ENCODE data around the gene UBASH3A.
A peak's percentile ranks its signal among the peaks of the same experiment; 100 is the strongest.

UBASH3A gene

DNA sequence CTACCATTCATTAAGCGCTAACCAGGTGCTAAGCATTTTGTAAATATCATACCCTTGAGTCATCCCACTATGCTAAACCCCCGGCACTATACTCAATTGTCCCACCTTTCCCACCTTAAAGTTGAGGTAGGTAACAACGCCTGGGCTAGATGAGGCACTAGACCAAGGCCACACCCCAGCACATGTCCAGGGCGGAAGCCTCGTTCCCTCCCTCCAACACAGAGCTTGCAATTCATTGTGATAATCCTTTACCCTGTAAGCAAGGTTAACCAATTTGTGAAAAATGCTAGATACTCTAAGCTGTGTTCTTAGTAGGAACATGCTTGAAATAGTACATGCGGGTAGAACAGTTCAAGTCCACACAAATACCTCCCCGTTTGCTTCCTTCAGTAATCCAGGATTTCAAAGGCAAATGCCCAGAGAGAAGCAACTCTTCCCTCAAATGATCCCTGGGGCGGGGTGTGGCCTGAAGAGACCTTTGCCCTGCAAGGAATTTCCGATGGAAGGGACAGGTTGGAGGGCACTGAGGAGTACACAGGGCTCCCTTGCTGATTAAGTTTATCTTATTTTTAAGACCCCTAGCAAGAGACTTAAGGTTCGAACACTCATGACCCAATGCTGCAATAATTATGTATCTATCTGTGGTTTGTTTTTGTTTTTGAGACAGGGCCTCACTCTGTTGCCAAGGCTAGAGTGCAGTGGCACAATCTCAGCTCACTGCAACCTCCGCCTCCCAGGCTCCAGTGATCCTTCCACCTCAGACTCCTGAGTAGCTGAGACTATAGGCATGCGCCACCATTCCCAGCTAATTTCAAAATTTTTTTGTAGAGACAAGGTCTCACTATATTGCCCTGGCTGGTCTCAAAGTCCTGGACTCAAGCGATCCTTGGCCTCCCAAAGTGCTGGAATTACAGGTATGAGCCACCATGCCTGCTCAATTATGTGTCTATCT, 89.7 kb downstream of the UBASH3A start:
- DNase-seq = no peak

DNA sequence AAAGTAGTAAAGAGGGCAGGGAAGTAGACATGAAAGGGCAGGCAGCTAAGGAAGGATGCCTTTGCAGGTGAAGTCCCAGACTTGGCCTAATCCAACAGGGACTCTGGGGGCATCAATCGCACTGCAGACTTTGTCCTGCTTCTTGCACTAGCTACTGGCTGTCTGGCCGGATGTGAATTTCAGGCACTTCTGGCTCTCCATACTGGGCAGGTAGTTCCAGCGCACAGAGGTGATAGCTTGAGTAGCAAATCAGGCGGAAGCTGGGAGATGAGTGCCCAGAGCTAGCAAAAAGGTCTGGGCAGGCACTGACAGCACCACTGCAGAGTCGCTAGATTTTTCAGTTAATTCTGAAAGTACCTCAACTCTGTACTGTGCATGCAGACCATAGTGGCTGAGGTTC, 91.3 kb downstream of the UBASH3A start:
- DNase-seq = no peak

DNA sequence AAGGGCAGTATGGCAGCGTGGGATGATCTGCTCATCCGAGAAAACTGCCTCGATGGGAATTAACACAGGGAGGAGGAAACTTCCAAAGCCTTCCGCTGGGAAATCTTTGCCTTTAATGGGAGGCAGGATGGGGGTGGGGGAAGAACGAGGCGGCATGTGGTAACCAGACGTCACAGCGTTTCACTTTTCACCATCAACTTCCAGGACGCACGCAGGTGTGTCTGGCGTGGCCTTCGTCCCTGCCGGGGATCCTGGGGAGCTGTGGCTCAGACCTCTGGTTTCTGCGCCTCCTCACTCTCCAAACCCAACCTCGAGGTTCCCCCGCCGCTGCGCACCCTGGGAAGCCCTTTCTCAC, 92.0 kb downstream of the UBASH3A start:
- no peak for DNase-seq

DNA sequence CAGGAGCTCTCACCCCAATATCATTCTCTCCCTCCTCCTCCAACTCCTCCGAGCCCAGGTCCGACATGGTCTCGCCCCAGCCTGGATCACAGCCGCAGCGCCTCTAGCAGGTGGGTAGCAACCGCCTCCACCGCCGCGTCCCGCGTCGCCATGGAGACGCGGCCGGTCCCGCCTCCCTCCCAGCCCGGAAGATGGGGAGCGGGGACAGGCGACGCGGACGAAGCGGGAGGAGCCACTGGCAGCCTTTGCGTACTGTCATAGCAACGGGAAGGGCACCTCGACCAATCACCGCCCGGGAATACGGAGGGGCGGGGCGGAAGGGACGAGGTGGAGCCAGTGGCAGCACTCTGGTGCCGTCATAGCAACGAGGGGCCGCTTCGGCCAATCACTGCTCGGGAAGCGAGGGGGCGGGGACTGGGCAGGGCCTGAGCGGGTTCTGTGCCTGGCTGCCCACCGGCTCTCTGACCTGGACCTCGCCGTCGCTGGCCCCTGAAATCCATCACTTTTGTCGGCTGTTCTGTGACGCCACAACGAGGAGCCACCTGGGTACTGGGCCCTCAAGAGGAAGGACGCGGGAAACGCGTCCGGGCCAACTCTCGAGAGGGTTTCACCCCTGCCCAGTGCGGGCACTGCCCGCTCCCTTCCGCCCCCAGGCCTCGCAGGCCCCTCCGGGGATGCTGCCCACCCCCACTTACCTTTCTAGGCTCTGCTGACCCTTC, 92.6 kb downstream of the UBASH3A start, which contains the start of gene RSPH1:
Gene RSPH1, minus strand, starts transcription at position 105 of the 719 bp plus-strand sequence. Its CDS starts 38 bp downstream, at position 67.
- peak; percentile 100 for DNase-seq

DNA sequence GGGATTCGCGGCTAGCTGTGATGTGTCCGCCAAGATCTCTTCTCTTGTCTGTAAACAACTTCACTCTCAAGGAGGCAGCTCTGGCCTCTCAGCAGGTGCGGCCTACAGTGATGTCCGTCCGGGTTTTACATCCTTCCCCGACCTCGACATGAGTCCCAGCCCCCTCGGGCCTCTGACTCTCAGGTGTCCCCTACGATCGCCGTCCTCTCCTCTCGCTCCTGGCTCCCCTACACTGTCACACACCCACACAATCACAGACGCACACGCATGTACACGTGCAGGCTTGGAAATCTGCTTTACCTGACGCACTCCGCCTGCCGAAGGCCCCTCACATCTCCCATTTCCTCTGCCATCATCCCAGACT, 93.1 kb downstream of the UBASH3A start:
- no peak for DNase-seq
